SK-N-SH treated with all-trans-retinoic acid at 6 μM for 48 hours (cell line): Measurements from ENCODE around the gene ITGA8.
"Not testable (repeated sequence)": the region's sequence is repeated elsewhere in the genome, so short reads cannot be mapped to it uniquely, and the experiment has no call there.

Source experiments
- ATAC-seq: fragments of 200-7000 bp; cut with Tn5 transposase; 3 replicates; pipeline ENCODE4 v1.9.1; 2020; ENCODE audit warnings: mild to moderate bottlenecking, moderate library complexity
- ARNTL ChIP-seq: fragments of 450-650 bp; formaldehyde crosslinking; IDR thresholded peaks from 2 replicates; pipeline ENCODE4 v1.5.0; 2020; ENCODE audit warnings: low read depth, mild to moderate bottlenecking, moderate library complexity, borderline replicate concordance
- BACH2 ChIP-seq: fragments of 250-450 bp; sonication (Bioruptor Pico); IDR thresholded peaks from 2 replicates; pipeline ENCODE4 v1.9.0; 2021; ENCODE audit warnings: mild to moderate bottlenecking, borderline replicate concordance
- CREB5 ChIP-seq: fragments of 250-450 bp; sonication (Bioruptor Pico); IDR thresholded peaks from 2 replicates; pipeline ENCODE4 v1.5.1; 2020; ENCODE audit warnings: low read depth, mild to moderate bottlenecking, moderate library complexity
- CSDC2 ChIP-seq: fragments of 250-450 bp; sonication (Bioruptor Pico); IDR thresholded peaks from 2 replicates; pipeline ENCODE4 v1.5.0; 2020; ENCODE audit warnings: mild to moderate bottlenecking, moderate library complexity
- CSRNP3 ChIP-seq: fragments of 250-450 bp; sonication (Bioruptor Pico); IDR thresholded peaks from 2 replicates; pipeline ENCODE4 v1.5.1; 2021; ENCODE audit warnings: mild to moderate bottlenecking, moderate library complexity
- ESRRG ChIP-seq: fragments of 250-450 bp; sonication (Bioruptor Pico); IDR thresholded peaks from 2 replicates; pipeline ENCODE4 v1.6.1; 2021; ENCODE audit warnings: mild to moderate bottlenecking
- GLIS3 ChIP-seq: fragments of 250-450 bp; sonication (Bioruptor Pico); IDR thresholded peaks from 2 replicates; pipeline ENCODE4 v1.5.0; 2020; ENCODE audit warnings: mild to moderate bottlenecking, moderate library complexity
- ISL1 ChIP-seq: fragments of 250-450 bp; sonication (Bioruptor Pico); IDR thresholded peaks from 2 replicates; pipeline ENCODE4 v2.1.2; 2022; ENCODE audit warnings: mild to moderate bottlenecking, moderate library complexity
- OSR1 ChIP-seq: fragments of 250-450 bp; sonication (Bioruptor Pico); IDR thresholded peaks from 2 replicates; pipeline ENCODE4 v1.8.0; 2022; ENCODE audit warnings: moderate library complexity, mild to moderate bottlenecking, inconsistent platforms
- PPARA ChIP-seq: fragments of 250-450 bp; sonication (Bioruptor Pico); IDR thresholded peaks from 2 replicates; pipeline ENCODE4 v1.5.0; 2020; ENCODE audit warnings: mild to moderate bottlenecking, borderline replicate concordance
- RARB ChIP-seq: fragments of 250-450 bp; sonication (Bioruptor Pico); IDR thresholded peaks from 2 replicates; pipeline ENCODE4 v1.8.0; 2021; ENCODE audit warnings: mild to moderate bottlenecking, moderate library complexity
- SNAI2 ChIP-seq: fragments of 250-450 bp; sonication (Bioruptor Pico); IDR thresholded peaks from 2 replicates; pipeline ENCODE4 v1.5.0; 2020; ENCODE audit warnings: mild to moderate bottlenecking, moderate library complexity
- TCF4 ChIP-seq: fragments of 250-450 bp; sonication (Bioruptor Pico); IDR thresholded peaks from 2 replicates; pipeline ENCODE4 v1.8.0; 2021; ENCODE audit warnings: mild to moderate bottlenecking, moderate library complexity, borderline replicate concordance
- TOX ChIP-seq: fragments of 250-450 bp; sonication (Bioruptor Pico); IDR thresholded peaks from 2 replicates; pipeline ENCODE4 v1.8.0; 2021; ENCODE audit warnings: mild to moderate bottlenecking, moderate library complexity, borderline replicate concordance
- ZC3H10 ChIP-seq: fragments of 250-450 bp; sonication (Bioruptor Pico); IDR thresholded peaks from 2 replicates; pipeline ENCODE4 v1.5.1; 2021; ENCODE audit warnings: mild to moderate bottlenecking, moderate library complexity
- ZFP3 ChIP-seq: fragments of 250-450 bp; sonication (Bioruptor Pico); IDR thresholded peaks from 2 replicates; pipeline ENCODE4 v1.5.0; 2020; ENCODE audit warnings: mild to moderate bottlenecking, moderate library complexity
- ZFP30 ChIP-seq: fragments of 450-650 bp; formaldehyde crosslinking; IDR thresholded peaks from 2 replicates; pipeline ENCODE4 v1.5.0; 2022; ENCODE audit warnings: mild to moderate bottlenecking, moderate library complexity
- ZNF565 ChIP-seq: fragments of 450-650 bp; formaldehyde crosslinking; conservative IDR thresholded peaks from 2 replicates; pipeline ENCODE4 v1.5.0; 2020; ENCODE audit warnings: low read depth, mild to moderate bottlenecking, moderate library complexity
- ZNF70 ChIP-seq: fragments of 450-650 bp; formaldehyde crosslinking; IDR thresholded peaks from 2 replicates; pipeline ENCODE4 v1.5.0; 2020; ENCODE audit warnings: mild to moderate bottlenecking, moderate library complexity
- ZNF8 ChIP-seq: fragments of 450-650 bp; formaldehyde crosslinking; IDR thresholded peaks from 2 replicates; pipeline ENCODE4 v1.5.0; 2020; ENCODE audit warnings: mild to moderate bottlenecking, moderate library complexity
- TF ChIP-seq, protein P1 (sequence below): fragments of 250-450 bp; sonication (Bioruptor Pico); IDR thresholded peaks from 2 replicates; pipeline ENCODE4 v1.8.0; 2021; ENCODE audit warnings: low read depth, mild to moderate bottlenecking, moderate library complexity, borderline replicate concordance
- TF ChIP-seq, protein P2 (sequence below): fragments of 250-450 bp; sonication (Bioruptor Pico); IDR thresholded peaks from 2 replicates; pipeline ENCODE4 v1.5.0; 2020; ENCODE audit warnings: mild to moderate bottlenecking, moderate library complexity

ITGA8 gene

DNA sequence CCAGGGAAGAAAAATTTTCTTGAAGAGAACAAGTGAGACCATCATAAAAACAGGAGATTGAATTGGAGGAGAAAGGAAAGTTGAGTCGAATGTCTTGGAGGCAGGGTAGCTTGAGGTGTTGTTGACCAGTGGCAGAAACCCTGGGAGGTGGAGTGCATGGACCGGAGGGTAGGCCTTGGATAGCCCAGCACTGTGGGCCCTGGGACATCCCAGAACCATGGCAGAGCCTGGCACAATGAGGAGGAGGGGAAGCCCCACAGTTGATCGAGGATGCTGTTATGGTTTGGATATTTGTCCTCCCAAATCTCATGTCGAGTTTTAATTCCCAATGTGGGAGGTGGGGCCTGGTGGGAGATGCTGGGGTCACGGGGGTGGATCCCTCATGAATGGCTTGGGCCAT lies 157.1 kb downstream of the ITGA8 start:
- ATAC-seq, result no peak
- TF ChIP-seq TOX (CRISPR knock-in tag), result no peak
- TF ChIP-seq CSRNP3 (CRISPR knock-in tag), result no peak
- no peak for TF ChIP-seq CSDC2 (CRISPR knock-in tag)
- no peak for TF ChIP-seq PPARA (CRISPR knock-in tag)
- TF ChIP-seq ZNF8 (CRISPR knock-in tag), result no peak
- TF ChIP-seq BACH2 (CRISPR knock-in tag), result no peak
- TF ChIP-seq ZFP30 (CRISPR knock-in tag), result no peak
- TF ChIP-seq ZNF565 (CRISPR knock-in tag), result no peak
- TF ChIP-seq, protein P1, sequence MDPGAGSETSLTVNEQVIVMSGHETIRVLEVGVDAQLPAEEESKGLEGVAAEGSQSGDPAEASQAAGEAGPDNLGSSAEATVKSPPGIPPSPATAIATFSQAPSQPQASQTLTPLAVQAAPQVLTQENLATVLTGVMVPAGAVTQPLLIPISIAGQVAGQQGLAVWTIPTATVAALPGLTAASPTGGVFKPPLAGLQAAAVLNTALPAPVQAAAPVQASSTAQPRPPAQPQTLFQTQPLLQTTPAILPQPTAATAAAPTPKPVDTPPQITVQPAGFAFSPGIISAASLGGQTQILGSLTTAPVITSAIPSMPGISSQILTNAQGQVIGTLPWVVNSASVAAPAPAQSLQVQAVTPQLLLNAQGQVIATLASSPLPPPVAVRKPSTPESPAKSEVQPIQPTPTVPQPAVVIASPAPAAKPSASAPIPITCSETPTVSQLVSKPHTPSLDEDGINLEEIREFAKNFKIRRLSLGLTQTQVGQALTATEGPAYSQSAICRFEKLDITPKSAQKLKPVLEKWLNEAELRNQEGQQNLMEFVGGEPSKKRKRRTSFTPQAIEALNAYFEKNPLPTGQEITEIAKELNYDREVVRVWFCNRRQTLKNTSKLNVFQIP (CRISPR knock-in tag), result no peak
- TF ChIP-seq SNAI2 (CRISPR knock-in tag), result no peak
- no peak for TF ChIP-seq ISL1 (CRISPR knock-in tag)
- TF ChIP-seq GLIS3 (CRISPR knock-in tag), result no peak
- TF ChIP-seq OSR1 (CRISPR knock-in tag), result no peak
- TF ChIP-seq, all 23 proteins: peak for 0

DNA sequence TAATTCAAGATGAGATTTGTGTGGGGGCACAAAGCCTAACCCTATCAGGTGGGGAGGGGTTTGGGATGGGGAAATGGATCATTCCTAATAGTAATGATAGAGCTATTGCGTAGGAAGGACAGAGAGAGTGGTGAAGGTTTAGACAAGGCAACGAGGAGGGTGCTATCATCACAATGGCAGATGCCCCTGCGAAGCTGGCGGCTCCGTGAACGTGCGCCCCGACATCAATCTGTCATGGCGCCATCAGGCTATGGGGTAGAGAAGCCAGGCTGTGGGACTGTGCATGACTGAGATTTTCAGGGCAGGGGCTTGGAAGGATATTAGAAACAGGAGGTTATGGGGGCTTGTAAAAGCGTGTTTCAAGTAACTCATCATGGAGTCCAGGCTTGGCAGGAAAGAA lies 157.6 kb downstream of the ITGA8 start:
- ATAC-seq, result no peak

GRCh38 chr10:15558136-15558535 lies 161.6 kb downstream of the ITGA8 start:
- ATAC-seq, result no peak
- no peak for TF ChIP-seq ESRRG
- TF ChIP-seq ARNTL (CRISPR knock-in tag), result no peak
- TF ChIP-seq, protein P1 (CRISPR knock-in tag), result no peak
- TF ChIP-seq OSR1 (CRISPR knock-in tag), result no peak
- TF ChIP-seq ZC3H10 (CRISPR knock-in tag), result no peak
- no peak for TF ChIP-seq CREB5 (CRISPR knock-in tag)
- no peak for TF ChIP-seq PPARA (CRISPR knock-in tag)
- TF ChIP-seq ZFP30 (CRISPR knock-in tag), result no peak
- TF ChIP-seq ZNF70 (CRISPR knock-in tag), result no peak
- TF ChIP-seq RARB, result no peak
- no peak for TF ChIP-seq ZNF8 (CRISPR knock-in tag)
- no peak for TF ChIP-seq TOX (CRISPR knock-in tag)
- TF ChIP-seq ZNF565 (CRISPR knock-in tag), result no peak
- TF ChIP-seq CSDC2 (CRISPR knock-in tag), result no peak
- TF ChIP-seq, protein P2, sequence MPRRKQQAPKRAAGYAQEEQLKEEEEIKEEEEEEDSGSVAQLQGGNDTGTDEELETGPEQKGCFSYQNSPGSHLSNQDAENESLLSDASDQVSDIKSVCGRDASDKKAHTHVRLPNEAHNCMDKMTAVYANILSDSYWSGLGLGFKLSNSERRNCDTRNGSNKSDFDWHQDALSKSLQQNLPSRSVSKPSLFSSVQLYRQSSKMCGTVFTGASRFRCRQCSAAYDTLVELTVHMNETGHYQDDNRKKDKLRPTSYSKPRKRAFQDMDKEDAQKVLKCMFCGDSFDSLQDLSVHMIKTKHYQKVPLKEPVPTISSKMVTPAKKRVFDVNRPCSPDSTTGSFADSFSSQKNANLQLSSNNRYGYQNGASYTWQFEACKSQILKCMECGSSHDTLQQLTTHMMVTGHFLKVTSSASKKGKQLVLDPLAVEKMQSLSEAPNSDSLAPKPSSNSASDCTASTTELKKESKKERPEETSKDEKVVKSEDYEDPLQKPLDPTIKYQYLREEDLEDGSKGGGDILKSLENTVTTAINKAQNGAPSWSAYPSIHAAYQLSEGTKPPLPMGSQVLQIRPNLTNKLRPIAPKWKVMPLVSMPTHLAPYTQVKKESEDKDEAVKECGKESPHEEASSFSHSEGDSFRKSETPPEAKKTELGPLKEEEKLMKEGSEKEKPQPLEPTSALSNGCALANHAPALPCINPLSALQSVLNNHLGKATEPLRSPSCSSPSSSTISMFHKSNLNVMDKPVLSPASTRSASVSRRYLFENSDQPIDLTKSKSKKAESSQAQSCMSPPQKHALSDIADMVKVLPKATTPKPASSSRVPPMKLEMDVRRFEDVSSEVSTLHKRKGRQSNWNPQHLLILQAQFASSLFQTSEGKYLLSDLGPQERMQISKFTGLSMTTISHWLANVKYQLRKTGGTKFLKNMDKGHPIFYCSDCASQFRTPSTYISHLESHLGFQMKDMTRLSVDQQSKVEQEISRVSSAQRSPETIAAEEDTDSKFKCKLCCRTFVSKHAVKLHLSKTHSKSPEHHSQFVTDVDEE (CRISPR knock-in tag), result no peak
- no peak for TF ChIP-seq ISL1 (CRISPR knock-in tag)
- TF ChIP-seq ZFP3 (CRISPR knock-in tag), result no peak

More for the DNA sequence above, 157.6 kb downstream of the ITGA8 start:
- TF ChIP-seq ZC3H10 (CRISPR knock-in tag) (no peak), ZFP30 (CRISPR knock-in tag) (no peak), ZNF565 (CRISPR knock-in tag) (no peak), BACH2 (CRISPR knock-in tag) (no peak), CSRNP3 (CRISPR knock-in tag) (no peak), TCF4 (no peak)

DNA sequence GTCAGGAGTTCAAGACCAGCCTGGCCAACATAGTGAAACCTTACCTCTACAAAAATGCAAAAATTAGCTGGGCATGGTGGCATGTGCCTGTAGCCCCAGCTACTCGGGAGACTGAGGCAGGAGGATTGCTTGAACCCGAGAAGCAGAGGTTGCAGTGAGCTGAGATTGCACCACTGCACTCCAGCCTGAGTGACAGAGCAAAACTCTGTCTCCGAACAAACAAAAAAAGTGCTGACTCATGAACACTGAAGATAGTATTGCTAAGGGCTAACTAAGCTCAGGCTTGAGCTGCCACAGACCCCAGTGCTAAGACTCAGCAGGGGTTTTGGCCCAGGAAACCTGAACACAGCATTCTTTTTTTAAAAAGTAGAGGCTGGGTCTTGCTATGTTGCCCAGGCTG lies 162.6 kb downstream of the ITGA8 start:
- not testable (repeated sequence) for ATAC-seq
